NT2/D1 (cell line): ENCODE data around the gene KIN.

ENCODE experiments used
- SUZ12 ChIP-seq: IDR thresholded peaks from 2 replicates; pipeline ENCODE4 v1.6.1; 2011; ENCODE audit not compliant: insufficient read length, insufficient read depth; ENCODE audit errors: extremely low read depth
- YY1 ChIP-seq: IDR thresholded peaks from 2 replicates; pipeline ENCODE4 v1.6.1; 2011; ENCODE audit not compliant: insufficient read length, insufficient read depth
- ZNF274 ChIP-seq: IDR thresholded peaks from 2 replicates; pipeline ENCODE4 v1.6.1; 2011; ENCODE audit warnings: mild to moderate bottlenecking, low read depth, low read length

GRCh38 chr10:7707858-7708622, 79.8 kb downstream of the KIN start:
- no peak for TF ChIP-seq YY1
- no peak for TF ChIP-seq SUZ12
- TF ChIP-seq ZNF274 = no peak
